PC-9 (cell line): Measurements from ENCODE around the gene TMEM39B.

Source experiments
- CTCF ChIP-seq: fragments of 200-600 bp; sonication (generic); conservative IDR thresholded peaks from 2 replicates; pipeline ENCODE4 v1.6.1; 2017; ENCODE audit warnings: mixed run types, antibody characterized with exemption, mild to moderate bottlenecking, moderate library complexity
- EZH2 ChIP-seq: fragments of 200-600 bp; sonication (generic); IDR thresholded peaks from 2 replicates; pipeline ENCODE4 v1.8.0; 2017; ENCODE audit warnings: antibody characterized with exemption, low read depth

- TF ChIP-seq CTCF = no peak
- no peak for TF ChIP-seq EZH2
Measured at GRCh38 chr1:32060914-32061313, 11.8 kb upstream of the TMEM39B start.
